Fibroblast of peridontal ligament (primary cell): Measurements from ENCODE around the gene PLPP3.
"Not testable (repeated sequence)": the region's sequence is repeated elsewhere in the genome, so short reads cannot be mapped to it uniquely, and the experiment has no call there.

Experiments
- DNase-seq: peaks from one replicate; pipeline ENCODE4 v3.0.0-alpha.2; 2010; ENCODE audit errors: extremely low read depth

The PLPP3 gene

GRCh38 chr1:56578963-56579875, at the start of gene PLPP3:
TSS of gene PLPP3 (minus strand) at chr1:56579563. CDS start at chr1:56579016, 547 bp downstream.
- DNase-seq = peak; percentile 100

GRCh38 chr1:56627636-56628039, 48.3 kb upstream of the PLPP3 start:
- DNase-seq = no peak

GRCh38 chr1:56627019-56627635, 47.8 kb upstream of the PLPP3 start:
- no peak for DNase-seq

GRCh38 chr1:56626546-56626945, 47.2 kb upstream of the PLPP3 start:
- DNase-seq = peak; percentile 64

GRCh38 chr1:56625819-56626440, 46.6 kb upstream of the PLPP3 start:
- peak; percentile 22 for DNase-seq

GRCh38 chr1:56617141-56617540, 37.8 kb upstream of the PLPP3 start:
- no peak for DNase-seq

- not testable (repeated sequence) for DNase-seq
Observed at GRCh38 chr1:56610770-56611169, 31.4 kb upstream of the PLPP3 start.

- DNase-seq = not testable (repeated sequence)
Observed at GRCh38 chr1:56610097-56610496, 30.7 kb upstream of the PLPP3 start.

- not testable (repeated sequence) for DNase-seq
Observed at GRCh38 chr1:56595397-56596191, 16.2 kb upstream of the PLPP3 start.

GRCh38 chr1:56591909-56592308, 12.5 kb upstream of the PLPP3 start:
- DNase-seq = no peak

GRCh38 chr1:56590520-56591011, 11.2 kb upstream of the PLPP3 start:
- DNase-seq = peak; percentile 57

GRCh38 chr1:56589369-56589768, 10.0 kb upstream of the PLPP3 start:
- no peak for DNase-seq

GRCh38 chr1:56586502-56586901, 7.1 kb upstream of the PLPP3 start:
- no peak for DNase-seq

GRCh38 chr1:56585985-56586384, 6.6 kb upstream of the PLPP3 start:
- no peak for DNase-seq

GRCh38 chr1:56584910-56585528, 5.7 kb upstream of the PLPP3 start:
- DNase-seq = peak; percentile 91

GRCh38 chr1:56583957-56584468, 4.7 kb upstream of the PLPP3 start:
- DNase-seq = no peak

- DNase-seq = no peak
Observed at GRCh38 chr1:56580771-56581170, 1.4 kb upstream of the PLPP3 start.

GRCh38 chr1:56578138-56578962, 1.0 kb downstream of the PLPP3 start:
- peak; percentile 24 for DNase-seq

- peak; percentile 50 for DNase-seq
Observed at GRCh38 chr1:56577406-56578137, 1.8 kb downstream of the PLPP3 start.
